IPS-11a (cell line): ENCODE measurements around the gene CD300LG.

ENCODE experiments used
- H3K4me3 ChIP-seq: one replicate; pipeline ENCODE4 v1.5.1; 2013; ENCODE audit warnings: low read depth, low read length, control low read depth

The CD300LG gene

GRCh38 chr17:43905400-43905984 is 58.5 kb downstream of the CD300LG start:
- peak overlapping the region; percentile 53 for H3K4me3 ChIP-seq

DNA sequence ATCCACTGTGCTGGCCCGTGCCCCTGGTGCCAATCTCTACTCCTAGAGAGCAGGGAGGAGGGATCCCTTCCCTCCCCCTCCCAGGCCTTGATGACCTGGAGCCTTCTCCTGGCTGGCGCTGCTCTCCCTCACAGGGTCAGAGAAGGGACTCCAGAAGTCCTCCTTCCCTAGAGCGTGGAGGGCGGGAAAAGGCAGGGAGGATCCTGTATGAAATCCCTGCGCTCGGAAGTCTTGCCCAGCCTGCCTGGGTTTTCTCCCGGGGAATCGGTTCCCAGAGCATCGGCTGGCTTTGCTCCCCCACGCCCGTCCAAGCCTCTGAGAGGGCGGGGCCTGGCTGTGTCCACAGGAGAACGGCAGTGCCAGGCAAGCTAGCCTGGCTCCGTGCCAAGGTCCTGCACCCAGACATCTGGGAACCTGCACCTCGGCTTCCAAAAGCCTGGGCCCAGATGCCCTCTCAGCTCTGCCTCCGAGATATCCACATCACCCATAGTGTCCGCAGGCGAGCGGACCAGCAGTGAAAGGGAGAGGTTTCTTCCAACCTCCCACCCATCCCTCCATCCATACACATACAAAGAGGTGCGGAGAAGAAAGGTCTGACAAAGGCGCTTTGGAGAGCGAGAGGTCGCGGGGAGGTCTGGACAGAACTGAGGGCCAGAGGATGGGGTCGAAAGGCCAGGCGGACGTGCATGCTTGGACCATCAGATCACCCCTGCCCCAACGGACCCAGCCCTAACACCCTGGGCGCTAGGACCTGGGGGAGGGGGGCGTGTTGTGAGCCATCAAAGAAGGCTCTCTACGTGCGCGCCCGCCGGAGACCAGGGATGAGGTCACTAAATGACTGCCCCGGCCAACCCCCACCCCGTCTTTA is 59.2 kb downstream of the CD300LG start:
- H3K4me3 ChIP-seq = peak overlapping the region; percentile 53

- H3K4me3 ChIP-seq = peak overlapping the region; percentile 53
Measured at GRCh38 chr17:43906951-43907424, 60.0 kb downstream of the CD300LG start.

DNA sequence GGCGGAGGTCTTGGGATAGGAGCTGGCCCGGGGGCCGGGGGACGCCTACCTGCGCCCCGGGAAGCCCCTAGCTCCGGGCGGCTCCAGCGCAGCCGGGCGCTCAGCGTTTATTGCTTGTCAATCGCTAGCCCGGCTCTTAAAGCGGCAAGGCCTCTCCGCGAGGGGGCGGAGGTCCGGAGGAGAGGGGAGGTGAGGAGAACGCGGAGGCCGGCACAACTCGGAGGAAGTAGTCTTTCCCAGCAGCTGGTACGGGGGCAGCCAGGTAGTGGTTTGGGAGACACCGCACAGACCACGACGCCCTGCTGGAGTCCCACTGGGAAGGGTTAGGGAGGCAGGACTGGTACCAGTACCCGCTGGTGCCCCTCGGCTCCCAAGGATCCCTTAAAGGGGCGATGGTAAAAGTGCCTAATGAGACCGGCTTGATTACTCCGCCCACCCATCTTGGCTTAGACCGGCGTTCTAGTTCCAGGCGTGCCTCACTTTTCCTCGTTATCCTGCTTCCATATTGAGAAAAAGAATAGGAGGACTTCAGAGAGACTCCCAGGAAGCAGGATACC is 60.5 kb downstream of the CD300LG start, which contains the start of gene MPP2:
Gene MPP2, minus strand, starts transcription at position 112 of the 557 bp plus-strand sequence. CDS start 3,076 bp downstream, outside the sequence.
- H3K4me3 ChIP-seq = peak within 1 kb of the TSS; percentile 53

- peak overlapping the region; percentile 53 for H3K4me3 ChIP-seq
Measured at GRCh38 chr17:43907998-43908721, 61.2 kb downstream of the CD300LG start.

DNA sequence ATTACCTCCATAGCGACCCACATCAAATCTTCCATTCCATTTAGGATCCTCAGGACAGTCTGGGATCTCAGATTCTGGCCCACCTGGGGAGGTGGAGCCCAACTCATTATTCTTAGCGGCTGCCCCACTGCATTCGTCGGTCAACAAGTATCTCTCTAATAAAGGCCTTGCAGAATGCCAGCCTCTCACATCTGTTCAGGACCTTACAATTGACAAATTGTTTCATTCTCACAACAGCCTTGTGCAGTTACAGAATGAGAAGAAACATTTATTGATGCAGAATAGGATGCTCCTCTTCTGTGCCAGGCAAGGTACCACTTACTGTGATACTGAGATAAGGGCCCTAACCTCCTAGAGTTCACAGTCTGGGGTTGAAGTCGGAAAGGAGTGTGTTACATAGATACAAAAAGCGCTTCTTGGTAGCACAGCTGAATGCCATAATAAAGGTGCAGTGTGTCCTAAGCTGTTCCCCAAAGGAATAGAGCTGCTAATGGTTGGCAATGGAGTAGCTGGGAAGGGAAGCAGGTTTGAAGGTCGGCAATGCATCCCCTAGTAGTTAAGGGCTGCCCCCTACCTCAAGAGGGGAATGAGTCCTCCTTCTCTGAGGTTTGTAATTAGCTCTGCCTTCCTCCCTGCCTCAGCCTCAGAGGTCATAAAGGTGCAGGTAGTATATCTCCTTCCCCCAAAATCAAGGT is 62.7 kb downstream of the CD300LG start:
- H3K4me3 ChIP-seq = no peak overlapping the region

- H3K4me3 ChIP-seq = no peak overlapping the region
Measured at GRCh38 chr17:43911904-43912303, 64.9 kb downstream of the CD300LG start.

DNA sequence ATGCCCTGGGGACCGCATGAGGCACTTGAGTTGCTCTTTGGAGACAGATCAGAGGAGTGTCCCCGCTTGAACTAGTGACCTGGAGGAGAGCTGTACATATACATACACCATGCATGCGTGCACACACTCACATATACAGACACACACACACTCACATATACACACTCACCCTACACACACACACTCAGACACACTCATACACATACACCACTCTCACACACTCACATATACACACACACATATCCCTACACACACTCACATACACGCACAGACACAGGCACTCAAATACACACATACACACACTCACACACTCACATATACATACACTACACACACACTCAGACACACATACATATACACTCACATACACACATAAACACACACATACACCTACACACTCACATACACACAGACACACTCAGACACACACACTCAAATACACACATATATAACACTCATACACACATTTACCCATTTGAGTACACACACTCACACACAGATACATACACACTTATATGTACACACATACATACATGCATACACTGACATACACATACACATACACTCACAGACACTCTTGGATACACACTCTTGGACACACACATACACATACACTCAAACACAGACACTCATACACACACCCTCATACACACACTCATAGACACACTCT is 65.8 kb downstream of the CD300LG start:
- H3K4me3 ChIP-seq = no peak overlapping the region
